Measurements from ENCODE around the gene ALDH1L2. TPM values are rescaled to one million over a fixed set of nuclear protein-coding genes. Genes with fewer than 3 reads are reported as not detected.

ALDH1L2 gene
- polyA plus RNA-seq, 1 donor (not counting 4 experiments of a cell fraction or from before 2014, with no cell fraction given): 1.8 TPM

DNA sequence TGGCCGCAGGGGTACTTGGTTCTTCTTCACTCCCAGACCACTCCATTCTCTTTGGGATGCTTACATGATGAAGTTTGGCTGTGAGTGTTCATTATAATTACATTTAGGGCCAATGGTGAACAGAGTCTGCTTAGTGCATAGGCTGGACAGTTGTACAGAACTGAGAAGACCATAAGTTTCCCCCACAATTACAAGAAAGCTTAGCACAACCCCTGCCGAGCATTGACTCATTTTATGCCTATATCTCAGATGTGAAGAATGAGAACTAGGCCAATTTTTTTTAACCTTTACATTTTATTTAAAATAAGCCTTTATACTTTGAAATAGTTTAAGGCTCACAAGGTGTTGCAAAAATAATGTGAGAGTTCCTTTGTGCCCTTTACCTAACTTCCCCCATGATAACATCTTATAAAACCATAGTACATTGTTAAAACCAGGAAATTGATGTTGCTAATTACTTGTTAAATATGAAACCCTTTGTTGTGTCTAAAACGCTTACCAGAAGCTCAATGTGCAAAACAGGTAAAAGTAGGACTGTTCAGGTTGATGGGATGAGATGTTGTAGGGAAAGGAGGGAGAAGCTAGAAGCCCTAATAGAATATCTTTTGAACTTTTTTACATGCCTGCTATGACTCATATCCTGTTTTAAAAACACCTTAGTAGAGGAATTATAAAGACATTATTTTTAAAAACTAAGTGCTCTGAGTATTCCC lies 47.2 kb downstream of the ALDH1L2 start:
- H3K4me1 ChIP-seq (ENCODE audit: control insufficient read depth, extremely low read depth, insufficient read depth, low read length): peaks cover 15% of the 10 kb centered on the region
- no peaks in the 10 kb centered on the region for H4K20me1 ChIP-seq (ENCODE audit: control insufficient read depth, extremely low read depth, insufficient read depth, low read length)
- no peak overlapping the region for H3K4me2 ChIP-seq (ENCODE audit: control insufficient read depth, extremely low read depth, insufficient read depth, low read depth, low read length)
- no peaks in the 10 kb centered on the region for H3K36me3 ChIP-seq (ENCODE audit: control insufficient read depth in 2 of 2, extremely low read depth in 1 of 2, insufficient read depth in 2 of 2, low read length in 2 of 2)
- dilution Hi-C loops (cut with MboI; ENCODE audit: extremely low pct_ligation_motif_present, low sequenced_read_pairs): no loop called here
- TF ChIP-seq EZH2 (IDR thresholded peaks at IDR 0.05; ENCODE audit: low read length) (no peak), CTCF (optimal IDR thresholded peaks at IDR 0.05 in 1 of 3, IDR thresholded peaks at IDR 0.05 in 1 of 3, conservative IDR thresholded peaks at IDR 0.05 in 1 of 3; ENCODE audit: extremely low read depth in 1 of 3, insufficient read depth in 2 of 3, low read length in 3 of 3) (no peak)
- H3K9ac ChIP-seq (ENCODE audit: control insufficient read depth, extremely low read depth, insufficient read depth, low read length): no peak overlapping the region
- DNase-seq (ENCODE audit: low read depth, low spot score) (no peak), FAIRE-seq (peak; percentile 13)
- H3K79me2 ChIP-seq (ENCODE audit: control insufficient read depth, insufficient read depth, low read length): no peaks in the 10 kb centered on the region
- H3K27me3 ChIP-seq (ENCODE audit: control insufficient read depth, extremely low read depth, insufficient read depth, low read length): no peaks in the 10 kb centered on the region
- no peak overlapping the region for H3K4me3 ChIP-seq (ENCODE audit: control insufficient read depth in 2 of 3, extremely low read depth in 1 of 3, insufficient read depth in 2 of 3, low read depth in 1 of 3, low read length in 3 of 3)
- H3K9me1 ChIP-seq (ENCODE audit: control insufficient read depth, extremely low read depth, insufficient read depth, low read length): no peaks in the 10 kb centered on the region
- H3K9me3 ChIP-seq (ENCODE audit: control insufficient read depth, low read depth, low read length): no peaks in the 10 kb centered on the region
- H3K27ac ChIP-seq (ENCODE audit: control insufficient read depth, insufficient read depth, low read length): no peak overlapping the region
- H2AFZ ChIP-seq (ENCODE audit: control insufficient read depth, low read length): no peak overlapping the region

GRCh38 chr12:105033851-105034250 lies 50.4 kb downstream of the ALDH1L2 start:
- DNase-seq (ENCODE audit: low read depth, low spot score): no peak
- Histone ChIP-seq H3K36me3 (ENCODE audit: control insufficient read depth in 2 of 2, extremely low read depth in 1 of 2, insufficient read depth in 2 of 2, low read length in 2 of 2) (no peaks in the 10 kb centered on the region), H3K4me1 (ENCODE audit: control insufficient read depth, extremely low read depth, insufficient read depth, low read length) (peaks cover 15% of the 10 kb centered on the region), H3K4me3 (ENCODE audit: control insufficient read depth in 2 of 3, extremely low read depth in 1 of 3, insufficient read depth in 2 of 3, low read depth in 1 of 3, low read length in 3 of 3) (no peak overlapping the region), H3K9me1 (ENCODE audit: control insufficient read depth, extremely low read depth, insufficient read depth, low read length) (no peaks in the 10 kb centered on the region), H3K4me2 (ENCODE audit: control insufficient read depth, extremely low read depth, insufficient read depth, low read depth, low read length) (no peak overlapping the region), H3K27ac (ENCODE audit: control insufficient read depth, insufficient read depth, low read length) (no peak overlapping the region), H3K9ac (ENCODE audit: control insufficient read depth, extremely low read depth, insufficient read depth, low read length) (no peak overlapping the region), H3K9me3 (ENCODE audit: control insufficient read depth, low read depth, low read length) (no peaks in the 10 kb centered on the region), H4K20me1 (ENCODE audit: control insufficient read depth, extremely low read depth, insufficient read depth, low read length) (no peaks in the 10 kb centered on the region), H2AFZ (ENCODE audit: control insufficient read depth, low read length) (no peak overlapping the region), H3K27me3 (ENCODE audit: control insufficient read depth, extremely low read depth, insufficient read depth, low read length) (no peaks in the 10 kb centered on the region), H3K79me2 (ENCODE audit: control insufficient read depth, insufficient read depth, low read length) (no peaks in the 10 kb centered on the region)
- FAIRE-seq: no peak
- TF ChIP-seq EZH2 (IDR thresholded peaks at IDR 0.05; ENCODE audit: low read length) (no peak), CTCF (optimal IDR thresholded peaks at IDR 0.05 in 1 of 3, IDR thresholded peaks at IDR 0.05 in 1 of 3, conservative IDR thresholded peaks at IDR 0.05 in 1 of 3; ENCODE audit: extremely low read depth in 1 of 3, insufficient read depth in 2 of 3, low read length in 3 of 3) (no peak)
- dilution Hi-C loops (cut with MboI; ENCODE audit: extremely low pct_ligation_motif_present, low sequenced_read_pairs): no loop called here
